Lower leg skin (tissue), 3 donors: ENCODE measurements around the gene MED19.

Experiments
- POLR2A ChIP-seq, 2 donors: fragments of 450-650 bp; IDR thresholded peaks; one replicate each; pipeline ENCODE4 v1.6.1; 2016 to 2017; ENCODE audit warnings: antibody characterized with exemption in 2 of 2, mild to moderate bottlenecking in 1 of 2, moderate library complexity in 1 of 2
- TF ChIP-seq, protein P1 (sequence below), 3 donors: fragments of 450-650 bp; IDR thresholded peaks; one replicate each; pipeline ENCODE4 v1.5.1; 2016; ENCODE audit warnings: antibody characterized with exemption in 3 of 3, mild to moderate bottlenecking in 3 of 3, moderate library complexity in 2 of 3

- TF ChIP-seq POLR2A (IDR thresholded peaks at IDR 0.05): no peak
- TF ChIP-seq, protein P1, sequence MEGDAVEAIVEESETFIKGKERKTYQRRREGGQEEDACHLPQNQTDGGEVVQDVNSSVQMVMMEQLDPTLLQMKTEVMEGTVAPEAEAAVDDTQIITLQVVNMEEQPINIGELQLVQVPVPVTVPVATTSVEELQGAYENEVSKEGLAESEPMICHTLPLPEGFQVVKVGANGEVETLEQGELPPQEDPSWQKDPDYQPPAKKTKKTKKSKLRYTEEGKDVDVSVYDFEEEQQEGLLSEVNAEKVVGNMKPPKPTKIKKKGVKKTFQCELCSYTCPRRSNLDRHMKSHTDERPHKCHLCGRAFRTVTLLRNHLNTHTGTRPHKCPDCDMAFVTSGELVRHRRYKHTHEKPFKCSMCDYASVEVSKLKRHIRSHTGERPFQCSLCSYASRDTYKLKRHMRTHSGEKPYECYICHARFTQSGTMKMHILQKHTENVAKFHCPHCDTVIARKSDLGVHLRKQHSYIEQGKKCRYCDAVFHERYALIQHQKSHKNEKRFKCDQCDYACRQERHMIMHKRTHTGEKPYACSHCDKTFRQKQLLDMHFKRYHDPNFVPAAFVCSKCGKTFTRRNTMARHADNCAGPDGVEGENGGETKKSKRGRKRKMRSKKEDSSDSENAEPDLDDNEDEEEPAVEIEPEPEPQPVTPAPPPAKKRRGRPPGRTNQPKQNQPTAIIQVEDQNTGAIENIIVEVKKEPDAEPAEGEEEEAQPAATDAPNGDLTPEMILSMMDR (IDR thresholded peaks at IDR 0.05): no peak
These were observed 39.2 kb upstream of the MED19 start for GRCh38 chr11:57751176-57751575.
